Measurements from ENCODE around the gene FAF1.

The FAF1 gene

GRCh38 chr1:50667710-50668356 lies 292.2 kb downstream of the FAF1 start:
- Histone ChIP-seq H3K9me3 (replicated peaks; ENCODE audit: low read length) (no peaks in the 10 kb centered on the region), H3K9ac (ENCODE audit: low read depth, low read length) (no peak overlapping the region), H3K36me3 (ENCODE audit: insufficient read depth, low read length) (no peaks in the 10 kb centered on the region), H3K27me3 (ENCODE audit: control insufficient read depth, insufficient read depth, low read length) (no peaks in the 10 kb centered on the region), H3K4me3 (ENCODE audit: low read length) (no peak overlapping the region), H3K4me2 (ENCODE audit: low read length) (peak overlapping the region; percentile 12), H3K4me1 (ENCODE audit: control insufficient read depth, insufficient read depth, low read length) (peaks cover 18% of the 10 kb centered on the region)

- Histone ChIP-seq H3K4me2 (ENCODE audit: low read length) (peak overlapping the region; percentile 12), H3K9ac (ENCODE audit: low read depth, low read length) (no peak overlapping the region), H3K27me3 (ENCODE audit: control insufficient read depth, insufficient read depth, low read length) (no peaks in the 10 kb centered on the region)
Measured at GRCh38 chr1:50667272-50667671, 292.8 kb downstream of the FAF1 start.

GRCh38 chr1:50666849-50667248 lies 293.2 kb downstream of the FAF1 start:
- Histone ChIP-seq H3K4me3 (ENCODE audit: low read length) (no peak overlapping the region), H3K36me3 (ENCODE audit: insufficient read depth, low read length) (no peaks in the 10 kb centered on the region), H3K4me1 (ENCODE audit: control insufficient read depth, insufficient read depth, low read length) (peaks cover 23% of the 10 kb centered on the region), H3K27me3 (ENCODE audit: control insufficient read depth, insufficient read depth, low read length) (no peaks in the 10 kb centered on the region), H3K9me3 (replicated peaks; ENCODE audit: low read length) (no peaks in the 10 kb centered on the region), H3K4me2 (ENCODE audit: low read length) (peak overlapping the region; percentile 12), H3K9ac (ENCODE audit: low read depth, low read length) (no peak overlapping the region)

More at GRCh38 chr1:50667272-50667671, 292.8 kb downstream of the FAF1 start:
- Histone ChIP-seq H3K4me3 (ENCODE audit: low read length) (no peak overlapping the region), H3K9me3 (replicated peaks; ENCODE audit: low read length) (no peaks in the 10 kb centered on the region), H3K36me3 (ENCODE audit: insufficient read depth, low read length) (no peaks in the 10 kb centered on the region), H3K4me1 (ENCODE audit: control insufficient read depth, insufficient read depth, low read length) (peaks cover 18% of the 10 kb centered on the region)

GRCh38 chr1:50665413-50665812 lies 294.7 kb downstream of the FAF1 start:
- Histone ChIP-seq H3K9me3 (replicated peaks; ENCODE audit: low read length) (no peaks in the 10 kb centered on the region), H3K4me3 (ENCODE audit: low read length) (no peak overlapping the region), H3K4me2 (ENCODE audit: low read length) (no peak overlapping the region), H3K4me1 (ENCODE audit: control insufficient read depth, insufficient read depth, low read length) (peaks cover 29% of the 10 kb centered on the region), H3K36me3 (ENCODE audit: insufficient read depth, low read length) (no peaks in the 10 kb centered on the region), H3K27me3 (ENCODE audit: control insufficient read depth, insufficient read depth, low read length) (no peaks in the 10 kb centered on the region), H3K9ac (ENCODE audit: low read depth, low read length) (no peak overlapping the region)

GRCh38 chr1:50661626-50662025 lies 298.4 kb downstream of the FAF1 start:
- no peaks in the 10 kb centered on the region for H3K27me3 ChIP-seq (ENCODE audit: control insufficient read depth, insufficient read depth, low read length)
- no peaks in the 10 kb centered on the region for H3K36me3 ChIP-seq (ENCODE audit: insufficient read depth, low read length)
- H3K4me3 ChIP-seq (ENCODE audit: low read length) = no peak overlapping the region
- peaks cover 28% of the 10 kb centered on the region for H3K4me1 ChIP-seq (ENCODE audit: control insufficient read depth, insufficient read depth, low read length)
- H3K9me3 ChIP-seq (replicated peaks; ENCODE audit: low read length) = no peaks in the 10 kb centered on the region
- no peak overlapping the region for H3K9ac ChIP-seq (ENCODE audit: low read depth, low read length)
- no peak overlapping the region for H3K4me2 ChIP-seq (ENCODE audit: low read length)

GRCh38 chr1:50659107-50659662 lies 300.9 kb downstream of the FAF1 start:
- Histone ChIP-seq H3K4me2 (ENCODE audit: low read length) (no peak overlapping the region), H3K9ac (ENCODE audit: low read depth, low read length) (no peak overlapping the region), H3K27me3 (ENCODE audit: control insufficient read depth, insufficient read depth, low read length) (no peaks in the 10 kb centered on the region), H3K4me1 (ENCODE audit: control insufficient read depth, insufficient read depth, low read length) (peaks cover 25% of the 10 kb centered on the region), H3K4me3 (ENCODE audit: low read length) (no peak overlapping the region), H3K9me3 (replicated peaks; ENCODE audit: low read length) (no peaks in the 10 kb centered on the region), H3K36me3 (ENCODE audit: insufficient read depth, low read length) (no peaks in the 10 kb centered on the region)

- Histone ChIP-seq H3K27me3 (ENCODE audit: control insufficient read depth, insufficient read depth, low read length) (no peaks in the 10 kb centered on the region), H3K9ac (ENCODE audit: low read depth, low read length) (no peak overlapping the region), H3K9me3 (replicated peaks; ENCODE audit: low read length) (no peaks in the 10 kb centered on the region), H3K4me2 (ENCODE audit: low read length) (peak overlapping the region; percentile 6), H3K4me1 (ENCODE audit: control insufficient read depth, insufficient read depth, low read length) (peaks cover 25% of the 10 kb centered on the region), H3K36me3 (ENCODE audit: insufficient read depth, low read length) (no peaks in the 10 kb centered on the region), H3K4me3 (ENCODE audit: low read length) (no peak overlapping the region)
Measured at GRCh38 chr1:50658459-50659076, 301.5 kb downstream of the FAF1 start.

- Histone ChIP-seq H3K9me3 (replicated peaks; ENCODE audit: low read length) (no peaks in the 10 kb centered on the region), H3K4me3 (ENCODE audit: low read length) (no peak overlapping the region), H3K36me3 (ENCODE audit: insufficient read depth, low read length) (no peaks in the 10 kb centered on the region), H3K27me3 (ENCODE audit: control insufficient read depth, insufficient read depth, low read length) (no peaks in the 10 kb centered on the region), H3K4me1 (ENCODE audit: control insufficient read depth, insufficient read depth, low read length) (peaks cover 21% of the 10 kb centered on the region), H3K9ac (ENCODE audit: low read depth, low read length) (no peak overlapping the region), H3K4me2 (ENCODE audit: low read length) (no peak overlapping the region)
Measured at GRCh38 chr1:50656931-50657330, 303.1 kb downstream of the FAF1 start.

- Histone ChIP-seq H3K36me3 (ENCODE audit: insufficient read depth, low read length) (no peaks in the 10 kb centered on the region), H3K4me2 (ENCODE audit: low read length) (no peak overlapping the region), H3K9ac (ENCODE audit: low read depth, low read length) (no peak overlapping the region), H3K27me3 (ENCODE audit: control insufficient read depth, insufficient read depth, low read length) (no peaks in the 10 kb centered on the region), H3K4me1 (ENCODE audit: control insufficient read depth, insufficient read depth, low read length) (no peaks in the 10 kb centered on the region), H3K9me3 (replicated peaks; ENCODE audit: low read length) (no peaks in the 10 kb centered on the region), H3K4me3 (ENCODE audit: low read length) (no peak overlapping the region)
Measured at GRCh38 chr1:50651476-50652263, 308.4 kb downstream of the FAF1 start.

- H3K9ac ChIP-seq (ENCODE audit: low read depth, low read length) = no peak overlapping the region
- H3K9me3 ChIP-seq (replicated peaks; ENCODE audit: low read length) = no peaks in the 10 kb centered on the region
- H3K4me2 ChIP-seq (ENCODE audit: low read length) = no peak overlapping the region
- H3K4me1 ChIP-seq (ENCODE audit: control insufficient read depth, insufficient read depth, low read length) = no peaks in the 10 kb centered on the region
- no peak overlapping the region for H3K4me3 ChIP-seq (ENCODE audit: low read length)
- H3K36me3 ChIP-seq (ENCODE audit: insufficient read depth, low read length) = no peaks in the 10 kb centered on the region
- H3K27me3 ChIP-seq (ENCODE audit: control insufficient read depth, insufficient read depth, low read length) = no peaks in the 10 kb centered on the region
Measured at GRCh38 chr1:50646526-50646925, 313.5 kb downstream of the FAF1 start.

- no peaks in the 10 kb centered on the region for H3K27me3 ChIP-seq (ENCODE audit: control insufficient read depth, insufficient read depth, low read length)
- no peaks in the 10 kb centered on the region for H3K4me1 ChIP-seq (ENCODE audit: control insufficient read depth, insufficient read depth, low read length)
- no peak overlapping the region for H3K9ac ChIP-seq (ENCODE audit: low read depth, low read length)
- no peak overlapping the region for H3K4me2 ChIP-seq (ENCODE audit: low read length)
- no peaks in the 10 kb centered on the region for H3K36me3 ChIP-seq (ENCODE audit: insufficient read depth, low read length)
- no peak overlapping the region for H3K4me3 ChIP-seq (ENCODE audit: low read length)
- no peaks in the 10 kb centered on the region for H3K9me3 ChIP-seq (replicated peaks; ENCODE audit: low read length)
Measured at GRCh38 chr1:50645139-50645538, 314.9 kb downstream of the FAF1 start.
